Lung (tissue), 11 donors: ENCODE results near the gene CEP170. TPM values are rescaled to one million over a fixed set of nuclear protein-coding genes. Genes with fewer than 3 reads are reported as not detected.
"Not testable (repeated sequence)": the region's sequence is repeated elsewhere in the genome, so short reads cannot be mapped to it uniquely, and the experiment has no call there.

Source experiments
- ATAC-seq: fragments of 200-7000 bp; cut with Tn5 transposase; one replicate; pipeline ENCODE4 v1.9.1; 2020; ENCODE audit warnings: moderate number of reproducible peaks; ENCODE audit not compliant: insufficient read depth, low FRiP score
- DNase-seq, 3 donors: peaks; one replicate each; pipeline ENCODE4 v3.0.0-alpha.2; 2013 to 2017
- H3K27ac ChIP-seq, 2 donors: one replicate each; pipeline ENCODE4 v1.5.1; 2013; ENCODE audit warnings: mild to moderate bottlenecking in 2 of 2, moderate library complexity in 2 of 2, control low read depth in 1 of 2, inconsistent platforms in 1 of 2, low read depth in 1 of 2, low read length in 1 of 2
- H3K27me3 ChIP-seq, 3 donors: one replicate each; pipeline ENCODE4 v1.5.1; 2013; ENCODE audit warnings: low read length in 2 of 3; ENCODE audit not compliant: control insufficient read depth in 3 of 3, insufficient read depth in 3 of 3
- H3K36me3 ChIP-seq, 4 donors: one replicate each; pipeline ENCODE4 v1.5.1; 2013; ENCODE audit warnings: low read length in 4 of 4, mild to moderate bottlenecking in 1 of 4, moderate library complexity in 1 of 4; ENCODE audit not compliant: control insufficient read depth in 4 of 4, insufficient read depth in 4 of 4
- H3K4me1 ChIP-seq, 5 donors: one replicate each; pipeline ENCODE4 v1.5.1; 2013; ENCODE audit warnings: low read length in 5 of 5, mild to moderate bottlenecking in 2 of 5, moderate library complexity in 1 of 5; ENCODE audit not compliant: control insufficient read depth in 5 of 5, insufficient read depth in 5 of 5
- H3K4me3 ChIP-seq: one replicate; pipeline ENCODE4 v1.5.1; 2013; ENCODE audit warnings: mild to moderate bottlenecking, control low read depth, moderate library complexity
- H3K9ac ChIP-seq, 2 donors: one replicate each; pipeline ENCODE4 v1.5.1; 2013; ENCODE audit warnings: low read length in 2 of 2, control low read depth in 1 of 2; ENCODE audit not compliant: insufficient read depth in 1 of 2
- H3K9me3 ChIP-seq, 4 donors: one replicate each; pipeline ENCODE4 v1.5.1; 2013; ENCODE audit warnings: low read length in 3 of 4, mild to moderate bottlenecking in 1 of 4, moderate library complexity in 1 of 4; ENCODE audit not compliant: control insufficient read depth in 4 of 4, insufficient read depth in 3 of 4
- WGBS, 2 donors: extraction: QIAGEN DNeasy Blood & Tissue Kit; methylation state at CpG; one replicate each; pipeline ENCODE4 v1.1.7; 2013; 5-methylcytosine and 5-hydroxymethylcytosine counted together
- polyA plus RNA-seq, 2 donors: library from polyadenylated mRNA; stranded (reverse); fragments of 200-250 nt; gene quantifications; one replicate each; pipeline ENCODE4 v1.2.1, GENCODE V29; 2013
- small RNA-seq: library from RNA; depleted of rRNA; stranded (forward); fragments of <200 nt; gene quantifications from one replicate; pipeline ENCODE3, GENCODE V24; 2014; ENCODE audit warnings: low replicate concordance
- total RNA-seq, 2 donors: library from RNA; depleted of rRNA in 1 of 2; stranded (reverse); fragments of >200 nt in 1 of 2; gene quantifications; one replicate each; pipeline ENCODE4 v1.2.1, GENCODE V29; 2014 to 2021
- donor health status: Bipolar disorder and iron deficiency.
- donor health status: healthy.
- donor health status: DM: yes; HTN: yes; CAD: no.

The CEP170 gene
- total and polyA plus RNA-seq, 4 donors: 24.2 to 113 (median 55.8) TPM

- not testable (repeated sequence) for H3K4me1 ChIP-seq, H3K4me3 ChIP-seq, H3K9me3 ChIP-seq, H3K27ac ChIP-seq, H3K9ac ChIP-seq, DNase-seq, ATAC-seq, H3K27me3 ChIP-seq, H3K36me3 ChIP-seq
- WGBS, 2 donors: 65 to 78% methylated on average over 6 of the region's 6 CpGs
Measured at GRCh38 chr1:243105652-243106332, 149.3 kb downstream of the CEP170 start.

GRCh38 chr1:243105104-243105503, 150.0 kb downstream of the CEP170 start:
- ATAC-seq, H3K27me3 ChIP-seq, H3K27ac ChIP-seq: not testable (repeated sequence)

GRCh38 chr1:243104452-243104851, 150.6 kb downstream of the CEP170 start:
- not testable (repeated sequence) for DNase-seq, H3K36me3 ChIP-seq, H3K4me3 ChIP-seq, H3K27ac ChIP-seq, H3K27me3 ChIP-seq, H3K4me1 ChIP-seq, H3K9ac ChIP-seq, H3K9me3 ChIP-seq, ATAC-seq
- WGBS, 2 donors: 76 to 83% methylated on average over 5 of the region's 5 CpGs

More at GRCh38 chr1:243105104-243105503, 150.0 kb downstream of the CEP170 start:
- not testable (repeated sequence) for H3K4me1 ChIP-seq, H3K4me3 ChIP-seq, H3K9ac ChIP-seq, DNase-seq, H3K9me3 ChIP-seq, H3K36me3 ChIP-seq

GRCh38 chr1:243101551-243102050, 153.5 kb downstream of the CEP170 start:
- not testable (repeated sequence) for H3K9ac ChIP-seq, H3K4me3 ChIP-seq, H3K4me1 ChIP-seq, ATAC-seq, H3K27me3 ChIP-seq, H3K36me3 ChIP-seq, H3K9me3 ChIP-seq, H3K27ac ChIP-seq
- peak; percentile 38 to 76 (median 67) for DNase-seq
- 8 to 58% methylated on average over 40 of the region's 40 CpGs for WGBS, 2 donors

GRCh38 chr1:243087368-243087767, 167.7 kb downstream of the CEP170 start:
- DNase-seq, H3K27ac ChIP-seq, H3K36me3 ChIP-seq, H3K9me3 ChIP-seq, ATAC-seq, H3K27me3 ChIP-seq, H3K4me1 ChIP-seq, H3K4me3 ChIP-seq, H3K9ac ChIP-seq: not testable (repeated sequence)
- WGBS, 2 donors: 83 to 98% methylated on average over 3 of the region's 3 CpGs

Small RNA genes lying within 50 kb of the gene (small RNA-seq; reads per million reads assigned to genes)
- not detected for gene RNU6-747P

Other genes starting within 250 kb of the CEP170 start
- 10 to 100 TPM; 67.3 to 96.7 TPM for gene SDCCAG8, start 760 bp upstream of the CEP170 start, total RNA-seq
- 10 to 100 TPM; 25.4 to 29.1 TPM for gene SDCCAG8, start 760 bp upstream of the CEP170 start, polyA plus RNA-seq